ENCODE measurements around the gene CENPW. TPM values are rescaled to one million over a fixed set of nuclear protein-coding genes. Genes with fewer than 3 reads are reported as not detected.

CENPW gene
- total and polyA plus RNA-seq, 4 donors = 0.67 to 8.3 (median 2.2) TPM

DNA sequence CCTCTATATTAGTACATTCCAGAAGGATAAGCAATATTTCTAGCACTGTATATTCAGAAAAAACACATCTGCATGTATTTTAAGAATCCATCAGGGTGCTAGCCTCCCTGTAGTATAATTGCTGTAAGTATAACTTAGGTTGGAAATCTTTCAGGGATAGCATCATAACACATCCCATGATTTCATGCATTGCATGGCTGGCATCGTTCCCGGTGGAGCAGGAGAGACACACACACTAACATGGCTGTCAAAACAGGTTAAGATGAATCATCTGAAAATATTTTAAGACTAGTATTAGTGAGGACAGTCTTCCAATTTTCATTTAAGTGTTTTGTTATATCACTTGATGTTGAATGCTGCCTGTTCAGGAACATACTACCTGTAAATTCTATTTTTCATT is 32.1 kb upstream of the CENPW start:
- Histone ChIP-seq H3K4me1 (ENCODE audit: control insufficient read depth in 4 of 4, insufficient read depth in 4 of 4, low read length in 3 of 4) (no peaks in the 10 kb centered on the region), H3K27ac (ENCODE audit: low read depth in 1 of 2, low read length in 2 of 2) (no peak overlapping the region), H3K9ac (ENCODE audit: low read depth in 1 of 2, low read length in 2 of 2) (no peak overlapping the region), H3K4me3 (ENCODE audit: low read depth in 1 of 3, low read length in 3 of 3) (no peak overlapping the region), H3K9me3 (ENCODE audit: control insufficient read depth in 4 of 4, low read length in 3 of 4) (no peaks in the 10 kb centered on the region), H3K27me3 (ENCODE audit: control insufficient read depth in 4 of 4, insufficient read depth in 4 of 4, low read length in 3 of 4) (no peaks in the 10 kb centered on the region), H3K36me3 (ENCODE audit: control insufficient read depth in 4 of 4, insufficient read depth in 3 of 4, low read depth in 1 of 4, low read length in 3 of 4) (no peaks in the 10 kb centered on the region)
- no peak for DNase-seq (ENCODE audit: low spot score)
- TF ChIP-seq MAX (IDR thresholded peaks at IDR 0.05) (no peak), FOXA2 (IDR thresholded peaks at IDR 0.05) (no peak), ZBTB33 (IDR thresholded peaks at IDR 0.05) (no peak), REST (IDR thresholded peaks at IDR 0.05) (no peak), TAF1 (conservative IDR thresholded peaks at IDR 0.05) (no peak), NR2F2 (IDR thresholded peaks at IDR 0.05) (no peak), ATF3 (IDR thresholded peaks at IDR 0.05) (no peak), SP1 (IDR thresholded peaks at IDR 0.05) (no peak), CTCF (IDR thresholded peaks at IDR 0.05; ENCODE audit: low read depth, low read length, missing input control) (no peak), FOXA1 (IDR thresholded peaks at IDR 0.05) (no peak), RXRA (IDR thresholded peaks at IDR 0.05) (no peak), HNF4A (conservative IDR thresholded peaks at IDR 0.05) (no peak), EGR1 (IDR thresholded peaks at IDR 0.05; ENCODE audit: low read depth in 2 of 2) (no peak)
- 87% methylated on average over 2 of the region's 2 CpGs for WGBS

DNA sequence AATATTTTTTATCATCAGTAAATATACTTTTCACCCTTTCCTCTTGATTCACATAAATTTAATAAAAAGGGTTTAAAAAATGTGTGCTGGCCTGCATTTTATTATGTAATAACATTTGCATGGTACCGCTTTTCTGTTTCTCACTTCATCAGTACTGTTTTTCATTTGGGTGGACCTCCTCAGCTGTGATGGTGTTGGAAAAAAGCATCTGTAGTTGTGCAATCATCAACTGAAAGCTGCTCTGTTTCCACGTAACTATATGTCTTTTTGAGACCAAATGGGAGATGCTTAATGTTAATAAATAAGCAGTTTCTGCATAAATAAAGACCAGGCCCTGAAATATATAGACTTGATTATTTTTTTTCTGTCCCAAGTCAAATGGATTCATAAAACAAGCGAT is 31.6 kb upstream of the CENPW start:
- DNase-seq (ENCODE audit: low spot score) = no peak
- Histone ChIP-seq H3K36me3 (ENCODE audit: control insufficient read depth in 4 of 4, insufficient read depth in 3 of 4, low read depth in 1 of 4, low read length in 3 of 4) (no peaks in the 10 kb centered on the region), H3K4me1 (ENCODE audit: control insufficient read depth in 4 of 4, insufficient read depth in 4 of 4, low read length in 3 of 4) (no peaks in the 10 kb centered on the region), H3K27ac (ENCODE audit: low read depth in 1 of 2, low read length in 2 of 2) (no peak overlapping the region), H3K9ac (ENCODE audit: low read depth in 1 of 2, low read length in 2 of 2) (no peak overlapping the region), H3K27me3 (ENCODE audit: control insufficient read depth in 4 of 4, insufficient read depth in 4 of 4, low read length in 3 of 4) (no peaks in the 10 kb centered on the region), H3K4me3 (ENCODE audit: low read depth in 1 of 3, low read length in 3 of 3) (no peak overlapping the region), H3K9me3 (ENCODE audit: control insufficient read depth in 4 of 4, low read length in 3 of 4) (no peaks in the 10 kb centered on the region)
- WGBS = 96% methylated on average over 3 of the region's 3 CpGs
- TF ChIP-seq FOXA1 (IDR thresholded peaks at IDR 0.05) (no peak), ZBTB33 (IDR thresholded peaks at IDR 0.05) (no peak), YY1 (IDR thresholded peaks at IDR 0.05) (no peak), MAX (IDR thresholded peaks at IDR 0.05) (no peak), HNF4A (conservative IDR thresholded peaks at IDR 0.05) (no peak), REST (IDR thresholded peaks at IDR 0.05) (no peak), RAD21 (IDR thresholded peaks at IDR 0.05) (no peak), HNF4G (IDR thresholded peaks at IDR 0.05) (no peak), JUND (IDR thresholded peaks at IDR 0.05) (no peak), FOXA2 (IDR thresholded peaks at IDR 0.05) (no peak), EGR1 (IDR thresholded peaks at IDR 0.05; ENCODE audit: low read depth in 2 of 2) (no peak)
